Measurements from ENCODE around the gene BTBD1. TPM values are rescaled to one million over a fixed set of nuclear protein-coding genes. Genes with fewer than 3 reads are reported as not detected.

The BTBD1 gene
- total RNA-seq, 4 donors from 2014 or later = 37.3 to 60.8 (median 55.9) TPM

DNA sequence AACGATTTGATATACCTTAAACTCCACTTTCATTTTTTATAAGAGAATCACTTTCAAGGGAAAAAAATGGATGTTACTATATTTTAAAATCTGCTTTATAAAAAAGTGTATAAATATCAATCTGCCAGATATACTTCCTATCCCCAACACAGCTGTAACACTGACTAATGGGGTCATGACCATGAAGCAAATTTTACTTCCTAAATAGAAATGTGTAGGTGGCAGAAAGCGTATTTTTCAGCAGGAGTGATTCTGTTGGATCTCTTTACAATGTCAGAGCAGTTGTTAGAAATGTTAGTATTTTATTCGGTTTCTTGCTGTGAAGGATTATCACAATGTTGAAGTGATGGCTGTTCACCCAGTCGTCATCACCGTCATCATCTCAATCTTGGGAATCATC lies 50.1 kb downstream of the BTBD1 start:
- Histone ChIP-seq H3K36me3 (peaks cover 0 to 59% (median 29%) of the 10 kb centered on the region in 3 donors), H3K27ac (no peak overlapping the region)

DNA sequence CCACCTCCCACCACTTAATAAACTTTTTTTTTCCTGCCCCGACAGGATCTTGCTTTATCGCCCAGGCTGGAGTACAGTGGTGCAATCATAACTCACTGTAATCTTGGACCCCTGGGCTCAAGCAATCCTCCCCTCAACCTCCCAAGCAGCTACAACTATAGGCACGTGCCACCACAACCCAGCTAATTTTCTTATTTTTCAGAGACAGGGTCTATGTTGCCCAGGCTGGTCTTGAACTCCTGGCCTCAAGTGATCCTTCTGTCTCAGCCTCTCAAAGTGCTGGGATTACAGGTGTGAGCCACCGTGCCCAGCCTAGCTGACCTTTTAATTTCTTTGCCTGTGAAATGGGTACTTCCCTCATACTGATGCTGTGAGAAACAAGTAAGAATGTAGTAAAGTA lies 51.7 kb downstream of the BTBD1 start:
- intact Hi-C loops (cut with DNase I) = no loop called here

More for the DNA sequence above, 50.1 kb downstream of the BTBD1 start:
- H3K9me3 ChIP-seq = no peaks in the 10 kb centered on the region
- no peak for DNase-seq
- intact Hi-C loops (cut with DNase I) = no loop called here
- no peak for TF ChIP-seq CTCF (IDR thresholded peaks at IDR 0.05)
- no peak for TF ChIP-seq POLR2A (IDR thresholded peaks at IDR 0.05)
- H3K27me3 ChIP-seq = no peaks in the 10 kb centered on the region
- H3K4me1 ChIP-seq = peaks cover 7 to 16% (median 9%) of the 10 kb centered on the region in 3 donors
- 85 to 88% methylated on average over 5 of the region's 5 CpGs for WGBS, 2 donors
- no peak overlapping the region for H3K4me3 ChIP-seq

GRCh38 chr15:83014205-83014653 lies 52.8 kb downstream of the BTBD1 start:
- H3K27me3 ChIP-seq = no peaks in the 10 kb centered on the region
- H3K4me3 ChIP-seq = no peak overlapping the region
- DNase-seq = no peak
- WGBS, 2 donors = 66 to 67% methylated on average over 5 of the region's 5 CpGs
- peaks cover 15 to 35% (median 22%) of the 10 kb centered on the region in 3 donors for H3K4me1 ChIP-seq
- peaks cover 0 to 40% (median 21%) of the 10 kb centered on the region in 3 donors for H3K36me3 ChIP-seq
- TF ChIP-seq POLR2A (IDR thresholded peaks at IDR 0.05) (no peak), CTCF (IDR thresholded peaks at IDR 0.05) (no peak)
- no peak overlapping the region for H3K27ac ChIP-seq
- no peaks in the 10 kb centered on the region for H3K9me3 ChIP-seq
- intact Hi-C loops (cut with DNase I) = loop anchor here (5.0 kb wide), 1 partner anchor 193 kb away; the partner anchor contains the start of gene HDGFL3

More for the DNA sequence above, 51.7 kb downstream of the BTBD1 start:
- no peak overlapping the region for H3K27ac ChIP-seq
- H3K9me3 ChIP-seq = no peaks in the 10 kb centered on the region
- no peak for TF ChIP-seq POLR2A (IDR thresholded peaks at IDR 0.05)
- no peak for TF ChIP-seq CTCF (IDR thresholded peaks at IDR 0.05)
- no peaks in the 10 kb centered on the region for H3K27me3 ChIP-seq
- peaks cover 0 to 46% (median 29%) of the 10 kb centered on the region in 3 donors for H3K36me3 ChIP-seq
- H3K4me3 ChIP-seq = no peak overlapping the region
- 75 to 90% methylated on average over 4 of the region's 4 CpGs for WGBS, 2 donors
- peaks cover 12 to 25% (median 15%) of the 10 kb centered on the region in 3 donors for H3K4me1 ChIP-seq
- DNase-seq = no peak

GRCh38 chr15:83012636-83013035 lies 54.4 kb downstream of the BTBD1 start:
- TF ChIP-seq CTCF (IDR thresholded peaks at IDR 0.05) = no peak
- TF ChIP-seq POLR2A (IDR thresholded peaks at IDR 0.05) = no peak
- intact Hi-C loops (cut with DNase I) = loop anchor here (5.0 kb wide), 1 partner anchor 195 kb away; the partner anchor contains the start of gene HDGFL3
- H3K36me3 ChIP-seq = peaks cover 13 to 40% (median 16%) of the 10 kb centered on the region in 3 donors
- H3K4me3 ChIP-seq = no peak overlapping the region
- WGBS, 2 donors = 86 to 95% methylated on average over 6 of the region's 6 CpGs
- no peak for DNase-seq
- H3K27ac ChIP-seq = no peak overlapping the region
- H3K9me3 ChIP-seq = no peaks in the 10 kb centered on the region
- H3K4me1 ChIP-seq = peaks cover 15 to 35% (median 22%) of the 10 kb centered on the region in 3 donors
- no peaks in the 10 kb centered on the region for H3K27me3 ChIP-seq

DNA sequence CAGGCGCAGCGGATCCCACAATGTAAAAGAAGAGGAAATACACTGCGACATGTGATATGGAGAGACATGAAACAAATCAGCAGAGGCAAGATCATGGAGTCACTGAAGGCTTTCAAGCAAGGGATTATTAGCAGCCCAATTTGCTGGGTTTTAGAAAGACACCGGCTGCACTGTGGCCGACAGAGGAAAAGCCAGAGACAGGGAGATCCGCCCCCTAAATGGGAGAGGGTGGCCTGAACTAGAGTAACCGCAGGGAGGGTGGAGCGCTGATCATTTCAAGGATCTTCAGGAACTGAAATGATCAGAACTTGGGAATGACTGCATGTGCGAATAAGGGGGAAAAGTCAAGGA lies 55.0 kb downstream of the BTBD1 start:
- H3K9me3 ChIP-seq = no peaks in the 10 kb centered on the region
- H3K4me3 ChIP-seq = peak overlapping the region; percentile 86 to 98 (median 97)
- peaks cover 14 to 40% (median 15%) of the 10 kb centered on the region in 3 donors for H3K36me3 ChIP-seq
- TF ChIP-seq POLR2A (IDR thresholded peaks at IDR 0.05) (no peak), CTCF (IDR thresholded peaks at IDR 0.05) (no peak)
- peak overlapping the region; percentile 89 to 94 (median 92) for H3K27ac ChIP-seq
- WGBS, 2 donors = 51 to 79% methylated on average over 6 to 7 of the region's 9 CpGs
- intact Hi-C loops (cut with DNase I) = loop anchor here (5.0 kb wide), 1 partner anchor 195 kb away; the partner anchor contains the start of gene HDGFL3
- H3K27me3 ChIP-seq = no peaks in the 10 kb centered on the region
- no peak for DNase-seq
- H3K4me1 ChIP-seq = peaks cover 15 to 35% (median 22%) of the 10 kb centered on the region in 3 donors
